Right ventricle myocardium superior (tissue), 1 donor: Measurements from ENCODE around the gene R3HCC1L. TPM values are rescaled to one million over a fixed set of nuclear protein-coding genes. Genes with fewer than 3 reads are reported as not detected.
"Not testable (repeated sequence)": the region's sequence is repeated elsewhere in the genome, so short reads cannot be mapped to it uniquely, and the experiment has no call there.

Source experiments
- ATAC-seq: fragments of 200-7000 bp; cut with Tn5 transposase; one replicate; pipeline ENCODE4 v1.9.1; 2020; ENCODE audit warnings: mild to moderate bottlenecking; ENCODE audit not compliant: poor library complexity
- DNase-seq: peaks from one replicate; pipeline ENCODE4 v3.0.0-alpha.2; 2020
- intact Hi-C: fragments of 100-400 bp; cut with DNase I; formaldehyde crosslinking; loops from one replicate; pipeline ENCODE4 v1.11.2; 2022
- total RNA-seq: library from RNA; stranded (reverse); fragmentation: NEBNext Ultra II Directional; extraction: Animal tissue kit (Norgen Biotek cat#: 25700); gene quantifications from one replicate; pipeline ENCODE4 v1.2.1, GENCODE V29; 2021
- donor health status: DM: no; HTN: yes; CAD: no; lungs with severe emphysema.

R3HCC1L gene
- total RNA-seq, 1 donor from 2014 or later, result 4.9 TPM

- intact Hi-C loops, result no loop called here
- DNase-seq (no peak), ATAC-seq (no peak)
Observed at GRCh38 chr10:98167191-98167590, 32.7 kb downstream of the R3HCC1L start.

GRCh38 chr10:98168147-98168546 lies 33.7 kb downstream of the R3HCC1L start:
- ATAC-seq (no peak), DNase-seq (no peak)
- intact Hi-C loops, result no loop called here

GRCh38 chr10:98168766-98169165 lies 34.3 kb downstream of the R3HCC1L start:
- intact Hi-C loops, result no loop called here
- DNase-seq (no peak), ATAC-seq (no peak)

- no peak for ATAC-seq
- no peak for DNase-seq
- intact Hi-C loops, result no loop called here
Observed at GRCh38 chr10:98169379-98169778, 34.9 kb downstream of the R3HCC1L start.

GRCh38 chr10:98170249-98171117 lies 36.0 kb downstream of the R3HCC1L start:
- ATAC-seq (peak; percentile 73), DNase-seq (no peak)
- intact Hi-C loops, result loop anchor here (5.0 kb wide), 1 partner anchor 137 kb away; no protein-coding TSS in a partner anchor

- ATAC-seq (peak; percentile 92), DNase-seq (no peak)
- intact Hi-C loops, result loop anchor here (5.0 kb wide), 1 partner anchor 135 kb away; no protein-coding TSS in a partner anchor
Observed at GRCh38 chr10:98172073-98172472, 37.6 kb downstream of the R3HCC1L start.

- intact Hi-C loops, result loop anchor here (5.0 kb wide), 1 partner anchor 135 kb away; no protein-coding TSS in a partner anchor
- ATAC-seq (no peak), DNase-seq (no peak)
Observed at GRCh38 chr10:98172495-98172894, 38.0 kb downstream of the R3HCC1L start.

GRCh38 chr10:98173260-98173659 lies 38.8 kb downstream of the R3HCC1L start:
- intact Hi-C loops, result loop anchor here (5.0 kb wide), 1 partner anchor 134 kb away; no protein-coding TSS in a partner anchor
- DNase-seq (no peak), ATAC-seq (no peak)

GRCh38 chr10:98182351-98182915 lies 48.0 kb downstream of the R3HCC1L start:
- DNase-seq, intact Hi-C loops, ATAC-seq: not testable (repeated sequence)

- ATAC-seq (no peak), DNase-seq (no peak)
- intact Hi-C loops, result no loop called here
Observed at GRCh38 chr10:98186681-98187080, 52.2 kb downstream of the R3HCC1L start.

GRCh38 chr10:98190773-98191172 lies 56.3 kb downstream of the R3HCC1L start:
- ATAC-seq, DNase-seq, intact Hi-C loops: not testable (repeated sequence)

- intact Hi-C loops, result no loop called here
- ATAC-seq (no peak), DNase-seq (no peak)
Observed at GRCh38 chr10:98193037-98193436, 58.6 kb downstream of the R3HCC1L start.

GRCh38 chr10:98194633-98195032 lies 60.2 kb downstream of the R3HCC1L start:
- intact Hi-C loops, result no loop called here
- DNase-seq (no peak), ATAC-seq (no peak)

GRCh38 chr10:98195120-98195519 lies 60.7 kb downstream of the R3HCC1L start:
- ATAC-seq (no peak), DNase-seq (no peak)
- intact Hi-C loops, result no loop called here

GRCh38 chr10:98196985-98197384 lies 62.5 kb downstream of the R3HCC1L start:
- ATAC-seq (no peak), DNase-seq (peak; percentile 33)
- intact Hi-C loops, result no loop called here

- intact Hi-C loops, result no loop called here
- DNase-seq (no peak), ATAC-seq (no peak)
Observed at GRCh38 chr10:98201760-98202159, 67.3 kb downstream of the R3HCC1L start.

GRCh38 chr10:98202378-98202777 lies 67.9 kb downstream of the R3HCC1L start:
- DNase-seq (no peak), ATAC-seq (no peak)
- intact Hi-C loops, result no loop called here

GRCh38 chr10:98205351-98205750 lies 70.9 kb downstream of the R3HCC1L start:
- DNase-seq, result no peak
- intact Hi-C loops, result no loop called here
- ATAC-seq, result no peak

- ATAC-seq (no peak), DNase-seq (no peak)
- intact Hi-C loops, result no loop called here
Observed at GRCh38 chr10:98208925-98209324, 74.5 kb downstream of the R3HCC1L start.

GRCh38 chr10:98209441-98209840 lies 75.0 kb downstream of the R3HCC1L start:
- no peak for DNase-seq
- intact Hi-C loops, result no loop called here
- ATAC-seq, result no peak
